ENCODE data around the gene SLC6A7. TPM values are rescaled to one million over a fixed set of nuclear protein-coding genes. Genes with fewer than 3 reads are reported as not detected.

Gene SLC6A7
- total RNA-seq, 2 donors from 2014 or later, result not detected

DNA sequence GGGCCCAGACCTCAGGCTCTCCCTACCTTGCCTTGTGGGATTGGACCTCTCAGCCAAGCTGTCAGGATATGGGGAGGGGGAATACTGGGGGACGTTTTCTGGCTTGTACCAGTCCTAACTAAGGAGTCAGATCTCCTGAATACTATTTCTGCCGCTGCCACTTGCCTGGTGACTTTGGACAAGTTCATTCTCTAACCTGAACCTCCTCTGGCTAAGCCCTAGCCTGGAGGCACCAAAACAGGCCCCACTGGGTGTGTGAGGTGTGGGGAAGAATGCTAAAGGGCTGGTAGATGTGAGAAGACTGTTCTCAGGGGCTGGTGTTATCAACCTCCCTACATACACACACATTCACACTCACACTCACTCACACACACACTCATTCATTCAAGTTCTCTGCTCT lies 1.1 kb downstream of the SLC6A7 start:
- 17 to 34% methylated on average over 1 to 2 of the region's 2 CpGs for WGBS, 2 experiments (ENCODE audit: insufficient coverage in 1 of 2, insufficient read length in 1 of 2)
- H3K36me3 ChIP-seq (ENCODE audit: control insufficient read depth, insufficient read depth, low read length), result no peaks in the 10 kb centered on the region
- Mint-ChIP-seq H3K4me3 (no peak overlapping the region), H3K27ac (no peak overlapping the region), H3K4me1 (peaks cover 5% of the 10 kb centered on the region), H3K27me3 (ENCODE audit: insufficient read depth) (peaks cover 89% of the 10 kb centered on the region), H3K36me3 (ENCODE audit: low read depth) (no peaks in the 10 kb centered on the region), H3K9me3 (no peaks in the 10 kb centered on the region)
- TF ChIP-seq, protein P1, sequence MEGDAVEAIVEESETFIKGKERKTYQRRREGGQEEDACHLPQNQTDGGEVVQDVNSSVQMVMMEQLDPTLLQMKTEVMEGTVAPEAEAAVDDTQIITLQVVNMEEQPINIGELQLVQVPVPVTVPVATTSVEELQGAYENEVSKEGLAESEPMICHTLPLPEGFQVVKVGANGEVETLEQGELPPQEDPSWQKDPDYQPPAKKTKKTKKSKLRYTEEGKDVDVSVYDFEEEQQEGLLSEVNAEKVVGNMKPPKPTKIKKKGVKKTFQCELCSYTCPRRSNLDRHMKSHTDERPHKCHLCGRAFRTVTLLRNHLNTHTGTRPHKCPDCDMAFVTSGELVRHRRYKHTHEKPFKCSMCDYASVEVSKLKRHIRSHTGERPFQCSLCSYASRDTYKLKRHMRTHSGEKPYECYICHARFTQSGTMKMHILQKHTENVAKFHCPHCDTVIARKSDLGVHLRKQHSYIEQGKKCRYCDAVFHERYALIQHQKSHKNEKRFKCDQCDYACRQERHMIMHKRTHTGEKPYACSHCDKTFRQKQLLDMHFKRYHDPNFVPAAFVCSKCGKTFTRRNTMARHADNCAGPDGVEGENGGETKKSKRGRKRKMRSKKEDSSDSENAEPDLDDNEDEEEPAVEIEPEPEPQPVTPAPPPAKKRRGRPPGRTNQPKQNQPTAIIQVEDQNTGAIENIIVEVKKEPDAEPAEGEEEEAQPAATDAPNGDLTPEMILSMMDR (conservative IDR thresholded peaks at IDR 0.05), result no peak
- no peaks in the 10 kb centered on the region for H3K4me1 ChIP-seq (ENCODE audit: control insufficient read depth, insufficient read depth, low read length)
- H3K27ac ChIP-seq (ENCODE audit: low read depth, low read length), result no peak overlapping the region
- H3K9me3 ChIP-seq (ENCODE audit: control insufficient read depth, low read length), result no peaks in the 10 kb centered on the region
- no peak overlapping the region for H3K4me3 ChIP-seq (ENCODE audit: low read length)
- no peak for DNase-seq
- peaks cover 77% of the 10 kb centered on the region for H3K27me3 ChIP-seq (ENCODE audit: control insufficient read depth, insufficient read depth, low read length, poor library complexity, severe bottlenecking)
- no peak overlapping the region for H3K9ac ChIP-seq (ENCODE audit: extremely low read depth, low read length, poor library complexity, severe bottlenecking)

DNA sequence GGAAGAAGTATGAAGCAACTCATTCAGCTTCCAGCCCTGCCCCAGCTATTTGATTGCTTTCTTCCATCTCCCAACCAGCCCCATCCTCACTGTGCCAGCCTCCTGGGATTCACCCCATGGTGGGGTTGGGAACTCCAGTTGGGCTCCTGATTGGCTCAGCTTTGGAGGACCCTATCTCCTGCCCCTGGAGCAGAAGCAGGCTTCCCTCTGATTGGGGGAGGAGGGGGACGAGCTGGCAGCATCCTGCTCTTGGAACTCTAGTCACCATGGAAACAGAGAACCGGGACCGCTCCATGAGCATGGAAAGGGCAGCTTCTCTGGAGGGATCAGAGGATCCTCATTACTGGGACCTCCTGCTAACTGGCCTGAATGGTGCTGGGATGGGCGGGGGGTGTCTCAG lies 2.6 kb downstream of the SLC6A7 start:
- Mint-ChIP-seq H3K4me1 (peaks cover 2% of the 10 kb centered on the region), H3K36me3 (ENCODE audit: low read depth) (no peaks in the 10 kb centered on the region), H3K27me3 (ENCODE audit: insufficient read depth) (peaks cover 80% of the 10 kb centered on the region), H3K9me3 (no peaks in the 10 kb centered on the region), H3K4me3 (no peak overlapping the region), H3K27ac (no peak overlapping the region)
- no peaks in the 10 kb centered on the region for H3K9me3 ChIP-seq (ENCODE audit: control insufficient read depth, low read length)
- no peak for DNase-seq
- TF ChIP-seq, protein P1 (conservative IDR thresholded peaks at IDR 0.05), result no peak
- no peaks in the 10 kb centered on the region for H3K36me3 ChIP-seq (ENCODE audit: control insufficient read depth, insufficient read depth, low read length)
- H3K9ac ChIP-seq (ENCODE audit: extremely low read depth, low read length, poor library complexity, severe bottlenecking), result no peak overlapping the region
- WGBS, 2 experiments (ENCODE audit: insufficient coverage in 1 of 2, insufficient read length in 1 of 2), result 79 to 92% methylated on average over 2 to 4 of the region's 4 CpGs
- H3K4me1 ChIP-seq (ENCODE audit: control insufficient read depth, insufficient read depth, low read length), result no peaks in the 10 kb centered on the region
- no peak overlapping the region for H3K4me3 ChIP-seq (ENCODE audit: low read length)
- H3K27me3 ChIP-seq (ENCODE audit: control insufficient read depth, insufficient read depth, low read length, poor library complexity, severe bottlenecking), result peaks cover 62% of the 10 kb centered on the region
- no peak overlapping the region for H3K27ac ChIP-seq (ENCODE audit: low read depth, low read length)

DNA sequence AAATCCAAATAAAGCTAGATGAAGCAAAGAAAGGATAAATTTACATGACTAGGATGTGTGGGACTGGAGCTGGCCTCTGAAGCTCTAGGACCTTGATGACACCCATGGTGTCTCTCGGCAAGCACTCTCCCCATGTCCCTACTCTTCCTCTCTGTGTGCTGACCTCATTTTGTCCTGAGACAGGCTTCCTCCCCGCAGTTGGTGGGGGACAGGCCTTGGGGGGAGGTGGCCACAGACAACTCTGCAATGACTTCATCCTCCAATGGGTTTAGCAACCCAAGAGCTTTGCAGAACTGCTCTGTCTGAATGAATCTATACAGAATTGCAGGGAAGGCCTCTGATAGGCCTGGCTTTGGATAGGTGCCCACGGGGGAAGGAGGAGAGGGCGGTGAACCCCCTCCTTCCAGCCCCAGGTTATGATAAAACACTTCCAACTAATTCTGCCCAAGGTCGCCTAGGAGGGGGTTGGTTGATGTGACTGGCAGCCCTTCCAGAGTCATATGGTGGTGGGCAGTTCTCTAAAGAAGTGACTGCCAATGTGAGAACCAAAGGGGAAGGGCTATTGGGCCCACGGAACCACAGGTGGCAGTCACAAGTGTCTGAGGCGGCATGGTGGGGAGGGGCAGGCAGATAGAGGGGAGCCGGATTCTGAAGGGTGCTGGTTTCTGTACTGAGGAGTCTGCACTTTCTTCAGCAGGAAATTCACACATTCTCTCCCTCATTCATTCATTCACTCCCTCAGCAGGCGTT lies 6.0 kb downstream of the SLC6A7 start:
- Histone ChIP-seq H3K27me3 (ENCODE audit: control insufficient read depth, insufficient read depth, low read length, poor library complexity, severe bottlenecking) (peaks cover 38% of the 10 kb centered on the region), H3K36me3 (ENCODE audit: control insufficient read depth, insufficient read depth, low read length) (no peaks in the 10 kb centered on the region), H3K4me3 (ENCODE audit: low read length) (no peak overlapping the region), H3K4me1 (ENCODE audit: control insufficient read depth, insufficient read depth, low read length) (no peaks in the 10 kb centered on the region), H3K27ac (ENCODE audit: low read depth, low read length) (no peak overlapping the region), H3K9ac (ENCODE audit: extremely low read depth, low read length, poor library complexity, severe bottlenecking) (no peak overlapping the region), H3K9me3 (ENCODE audit: control insufficient read depth, low read length) (no peaks in the 10 kb centered on the region)
- TF ChIP-seq, protein P1 (conservative IDR thresholded peaks at IDR 0.05), result no peak
- no peaks in the 10 kb centered on the region for H3K36me3 Mint-ChIP-seq (ENCODE audit: low read depth)
- no peak overlapping the region for H3K4me3 Mint-ChIP-seq
- WGBS, 2 experiments (ENCODE audit: insufficient coverage in 1 of 2, insufficient read length in 1 of 2), result 83 to 93% methylated on average over 2 to 9 of the region's 9 CpGs
- H3K9me3 Mint-ChIP-seq, result no peaks in the 10 kb centered on the region
- H3K27me3 Mint-ChIP-seq (ENCODE audit: insufficient read depth), result peaks cover 72% of the 10 kb centered on the region
- peaks cover 2% of the 10 kb centered on the region for H3K4me1 Mint-ChIP-seq
- no peak overlapping the region for H3K27ac Mint-ChIP-seq
- DNase-seq, result no peak

Measured in endodermal cell (in vitro differentiated cells).